ENCODE results near the gene MAP4K4.

MAP4K4 gene

GRCh38 chr2:101841679-101842327 lies 144.3 kb downstream of the MAP4K4 start:
- DNase-seq (ENCODE audit: low read depth): no peak

- DNase-seq (ENCODE audit: low read depth): no peak
Observed at GRCh38 chr2:101842471-101842870, 145.0 kb downstream of the MAP4K4 start.

DNA sequence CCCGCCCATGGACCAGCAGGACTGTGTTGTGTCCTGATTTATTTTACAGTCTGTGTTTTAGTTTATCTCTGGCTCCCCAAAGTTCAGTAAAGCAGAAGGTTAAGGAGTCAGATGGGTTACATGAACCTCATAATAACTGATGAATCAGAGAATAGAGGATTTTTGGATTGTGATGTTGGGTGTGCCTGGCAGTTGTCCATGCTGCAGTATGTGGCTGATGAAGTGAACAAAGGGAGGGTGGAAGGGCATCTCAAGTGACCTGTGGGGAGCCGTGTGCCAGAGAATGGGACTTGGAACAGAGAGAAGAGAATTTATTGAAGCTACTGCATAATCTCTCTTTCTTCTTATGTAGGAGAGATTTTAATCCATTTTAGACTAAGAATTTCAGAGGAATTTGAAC lies 145.5 kb downstream of the MAP4K4 start:
- no peak for DNase-seq (ENCODE audit: low read depth)

GRCh38 chr2:101843471-101843870 lies 146.0 kb downstream of the MAP4K4 start:
- DNase-seq (ENCODE audit: low read depth): no peak

- DNase-seq (ENCODE audit: low read depth): peak; percentile 57
Observed at GRCh38 chr2:101844055-101844635, 146.6 kb downstream of the MAP4K4 start.

DNA sequence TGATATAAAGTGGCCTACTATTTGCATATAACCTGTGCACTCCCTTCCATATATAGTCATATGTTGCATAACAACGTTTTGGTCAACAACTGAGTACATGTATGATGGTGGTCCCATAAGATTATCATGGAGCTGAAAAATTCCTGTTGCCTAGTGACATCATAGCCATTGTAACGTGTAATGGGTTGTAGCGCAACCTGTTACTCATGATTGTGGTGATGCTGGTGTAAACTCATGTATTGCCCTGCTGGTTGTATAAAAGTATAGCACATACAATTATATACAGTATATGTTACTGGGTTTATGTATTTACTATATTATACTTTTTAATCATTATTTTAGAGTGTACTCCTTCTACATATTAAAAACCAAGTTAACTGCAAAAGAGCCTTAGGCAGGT lies 149.5 kb downstream of the MAP4K4 start:
- no peak for DNase-seq (ENCODE audit: low read depth)

- DNase-seq (ENCODE audit: low read depth): no peak
Observed at GRCh38 chr2:101847661-101848339, 150.3 kb downstream of the MAP4K4 start.

- DNase-seq (ENCODE audit: low read depth): no peak
Observed at GRCh38 chr2:101848769-101849410, 151.4 kb downstream of the MAP4K4 start.

GRCh38 chr2:101850450-101850849 lies 152.9 kb downstream of the MAP4K4 start:
- no peak for DNase-seq (ENCODE audit: low read depth)

DNA sequence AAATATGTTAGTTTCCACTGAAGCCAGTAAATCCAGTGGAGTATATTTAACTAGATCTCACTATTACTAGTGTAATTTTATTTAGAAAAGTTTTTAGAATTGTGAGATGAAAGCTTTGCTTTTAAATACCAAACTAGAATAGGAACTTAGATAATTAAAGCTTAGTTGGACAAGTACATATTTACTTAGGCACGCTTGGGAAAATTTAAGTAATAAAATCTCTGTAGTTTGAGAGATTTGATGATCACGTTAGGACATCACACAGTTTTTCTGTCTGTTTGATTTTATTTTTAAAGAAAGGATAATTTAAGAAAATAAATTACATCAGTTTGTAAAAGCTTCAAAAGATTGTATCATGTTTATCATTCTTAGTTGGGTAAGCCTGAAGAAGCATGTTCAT lies 153.5 kb downstream of the MAP4K4 start:
- no peak for DNase-seq (ENCODE audit: low read depth)

DNA sequence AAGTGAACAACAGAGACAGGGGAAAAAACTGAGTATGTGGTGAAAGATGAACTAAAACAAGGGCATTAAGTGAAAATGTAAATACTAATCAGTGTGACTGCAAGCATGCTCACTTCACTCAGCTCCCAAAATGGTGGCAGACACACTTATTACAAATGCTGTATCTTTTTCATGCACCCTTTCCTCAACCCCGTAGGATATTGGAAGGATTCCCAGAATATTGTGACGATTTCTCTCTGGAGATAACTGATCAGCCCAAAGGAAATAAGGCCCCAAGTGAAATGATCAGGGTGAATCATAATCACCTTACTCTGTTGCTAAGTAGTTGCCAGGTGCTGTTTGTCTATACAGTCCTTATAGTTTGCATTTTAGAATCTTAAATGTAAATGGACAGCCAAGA lies 155.3 kb downstream of the MAP4K4 start:
- no peak for DNase-seq (ENCODE audit: low read depth)

- DNase-seq (ENCODE audit: low read depth): no peak
Observed at GRCh38 chr2:101854877-101855276, 157.4 kb downstream of the MAP4K4 start.

DNA sequence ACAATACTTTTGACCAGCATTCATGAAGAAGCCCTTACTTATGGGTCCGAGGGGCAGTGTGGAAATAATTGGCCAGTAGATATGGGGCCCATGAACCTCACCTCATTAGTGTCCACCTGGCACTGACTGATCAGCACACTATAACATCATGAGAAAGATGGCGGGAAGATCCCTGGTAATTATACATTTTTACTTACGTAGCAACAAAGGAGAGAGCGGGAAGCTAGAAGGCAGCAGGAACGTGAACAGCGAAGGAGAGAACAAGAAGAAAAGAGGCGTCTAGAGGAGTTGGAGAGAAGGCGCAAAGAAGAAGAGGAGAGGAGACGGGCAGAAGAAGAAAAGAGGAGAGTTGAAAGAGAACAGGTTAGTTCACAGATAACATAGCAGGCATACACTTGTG lies 158.3 kb downstream of the MAP4K4 start:
- no peak for DNase-seq (ENCODE audit: low read depth)

- DNase-seq (ENCODE audit: low read depth): no peak
Observed at GRCh38 chr2:101858246-101858645, 160.7 kb downstream of the MAP4K4 start.

GRCh38 chr2:101858910-101859309 lies 161.4 kb downstream of the MAP4K4 start:
- DNase-seq (ENCODE audit: low read depth): no peak

- DNase-seq (ENCODE audit: low read depth): no peak
Observed at GRCh38 chr2:101859604-101860003, 162.1 kb downstream of the MAP4K4 start.

GRCh38 chr2:101860157-101860556 lies 162.7 kb downstream of the MAP4K4 start:
- no peak for DNase-seq (ENCODE audit: low read depth)

DNA sequence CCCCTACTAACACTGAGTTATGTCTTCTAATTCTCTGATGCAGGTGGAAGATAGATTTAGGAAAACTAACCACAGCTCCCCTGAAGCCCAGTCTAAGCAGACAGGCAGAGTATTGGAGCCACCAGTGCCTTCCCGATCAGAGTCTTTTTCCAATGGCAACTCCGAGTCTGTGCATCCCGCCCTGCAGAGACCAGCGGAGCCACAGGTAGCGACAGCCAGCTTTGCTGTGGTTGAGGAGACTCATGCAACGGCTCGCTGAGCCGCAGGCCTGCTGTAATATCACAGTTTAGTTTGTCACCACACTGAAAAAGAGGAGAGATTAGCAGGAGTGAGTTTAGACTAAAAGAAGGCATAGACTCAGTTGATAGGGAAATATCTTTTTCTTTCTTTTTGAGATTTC lies 163.3 kb downstream of the MAP4K4 start:
- DNase-seq (ENCODE audit: low read depth): no peak

DNA sequence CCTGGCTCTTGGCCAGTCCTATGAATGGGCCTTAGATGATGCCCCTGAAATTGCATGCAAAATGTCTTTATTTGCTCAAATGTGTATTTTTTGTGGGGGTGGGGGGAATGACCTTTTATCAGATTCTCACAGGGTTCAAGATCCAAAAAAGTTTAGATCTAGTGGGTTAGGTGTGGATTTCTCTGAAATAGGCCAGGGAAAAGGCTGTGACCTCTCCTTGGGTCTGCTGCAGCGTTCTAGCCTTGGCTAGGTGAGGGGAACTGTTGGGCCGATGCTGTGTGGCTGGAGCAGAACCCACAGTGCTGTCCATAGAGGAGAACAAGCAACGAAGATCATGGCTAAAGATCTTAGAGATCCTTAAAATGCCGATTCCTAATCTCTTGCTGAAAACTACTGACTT lies 163.9 kb downstream of the MAP4K4 start:
- DNase-seq (ENCODE audit: low read depth): no peak

DNA sequence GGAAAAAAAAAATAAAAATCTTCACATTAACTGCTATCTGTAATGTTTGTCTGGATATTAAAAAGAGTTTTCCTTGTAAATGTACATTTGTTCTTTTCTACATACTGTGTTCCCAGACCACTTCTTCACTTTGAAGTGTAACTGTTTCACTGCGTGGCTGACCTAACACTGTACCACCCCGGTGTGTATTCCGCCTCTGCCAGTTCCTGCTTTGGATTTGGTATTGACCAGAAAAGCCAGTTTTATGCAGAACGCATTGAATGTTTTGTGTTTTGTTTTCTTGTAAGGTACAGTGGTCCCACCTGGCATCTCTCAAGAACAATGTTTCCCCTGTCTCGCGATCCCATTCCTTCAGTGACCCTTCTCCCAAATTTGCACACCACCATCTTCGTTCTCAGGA lies 166.0 kb downstream of the MAP4K4 start:
- no peak for DNase-seq (ENCODE audit: low read depth)

GRCh38 chr2:101864426-101864825 lies 166.9 kb downstream of the MAP4K4 start:
- DNase-seq (ENCODE audit: low read depth): no peak

- no peak for DNase-seq (ENCODE audit: low read depth)
Observed at GRCh38 chr2:101868525-101868924, 171.0 kb downstream of the MAP4K4 start.

DNA sequence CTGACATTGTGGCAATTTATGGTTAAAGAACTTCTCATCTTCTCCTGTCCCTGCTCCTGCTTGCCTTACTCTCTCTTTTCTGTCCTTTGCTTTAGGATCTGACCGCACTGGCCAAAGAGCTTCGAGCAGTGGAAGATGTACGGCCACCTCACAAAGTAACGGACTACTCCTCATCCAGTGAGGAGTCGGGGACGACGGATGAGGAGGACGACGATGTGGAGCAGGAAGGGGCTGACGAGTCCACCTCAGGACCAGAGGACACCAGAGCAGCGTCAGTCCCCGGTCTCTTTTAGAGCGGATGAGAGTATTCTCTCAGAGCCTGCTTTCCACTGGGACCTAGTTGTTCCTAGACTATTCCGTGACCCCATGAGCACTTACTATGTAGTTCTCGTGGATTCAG lies 172.0 kb downstream of the MAP4K4 start:
- DNase-seq (ENCODE audit: low read depth): no peak

All from fibroblast of the conjunctiva (primary cell).